ENCODE measurements around the gene ETV1.

DNA sequence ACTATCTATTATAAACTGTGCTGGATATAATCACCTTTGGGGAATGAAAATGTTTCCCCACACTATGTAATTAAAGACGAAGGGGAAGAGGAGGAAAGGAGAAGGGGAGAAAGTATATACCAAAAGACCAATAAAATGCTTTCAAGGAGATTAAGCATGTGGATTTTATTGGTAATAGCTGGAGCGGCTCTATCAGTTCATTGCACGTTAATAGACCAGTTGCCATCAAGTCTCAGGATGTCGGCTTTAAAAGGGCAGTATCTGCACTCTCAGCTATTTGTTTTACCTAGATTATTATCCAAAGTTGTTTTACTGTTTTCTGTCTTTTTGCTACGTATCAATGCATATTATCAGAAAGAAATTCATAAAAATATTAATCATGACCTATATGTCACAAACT lies 9.0 kb downstream of the ETV1 start:
- TF ChIP-seq POLR2A (IDR thresholded peaks at IDR 0.05) = no peak
- TF ChIP-seq, protein P1, sequence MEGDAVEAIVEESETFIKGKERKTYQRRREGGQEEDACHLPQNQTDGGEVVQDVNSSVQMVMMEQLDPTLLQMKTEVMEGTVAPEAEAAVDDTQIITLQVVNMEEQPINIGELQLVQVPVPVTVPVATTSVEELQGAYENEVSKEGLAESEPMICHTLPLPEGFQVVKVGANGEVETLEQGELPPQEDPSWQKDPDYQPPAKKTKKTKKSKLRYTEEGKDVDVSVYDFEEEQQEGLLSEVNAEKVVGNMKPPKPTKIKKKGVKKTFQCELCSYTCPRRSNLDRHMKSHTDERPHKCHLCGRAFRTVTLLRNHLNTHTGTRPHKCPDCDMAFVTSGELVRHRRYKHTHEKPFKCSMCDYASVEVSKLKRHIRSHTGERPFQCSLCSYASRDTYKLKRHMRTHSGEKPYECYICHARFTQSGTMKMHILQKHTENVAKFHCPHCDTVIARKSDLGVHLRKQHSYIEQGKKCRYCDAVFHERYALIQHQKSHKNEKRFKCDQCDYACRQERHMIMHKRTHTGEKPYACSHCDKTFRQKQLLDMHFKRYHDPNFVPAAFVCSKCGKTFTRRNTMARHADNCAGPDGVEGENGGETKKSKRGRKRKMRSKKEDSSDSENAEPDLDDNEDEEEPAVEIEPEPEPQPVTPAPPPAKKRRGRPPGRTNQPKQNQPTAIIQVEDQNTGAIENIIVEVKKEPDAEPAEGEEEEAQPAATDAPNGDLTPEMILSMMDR (IDR thresholded peaks at IDR 0.05) = no peak
